ENCODE results near the gene CARS1. TPM values are rescaled to one million over a fixed set of nuclear protein-coding genes. Genes with fewer than 3 reads are reported as not detected.

CARS1 gene
- total RNA-seq, 2 experiments from 2014 or later = 94.7 to 97.5 TPM

DNA sequence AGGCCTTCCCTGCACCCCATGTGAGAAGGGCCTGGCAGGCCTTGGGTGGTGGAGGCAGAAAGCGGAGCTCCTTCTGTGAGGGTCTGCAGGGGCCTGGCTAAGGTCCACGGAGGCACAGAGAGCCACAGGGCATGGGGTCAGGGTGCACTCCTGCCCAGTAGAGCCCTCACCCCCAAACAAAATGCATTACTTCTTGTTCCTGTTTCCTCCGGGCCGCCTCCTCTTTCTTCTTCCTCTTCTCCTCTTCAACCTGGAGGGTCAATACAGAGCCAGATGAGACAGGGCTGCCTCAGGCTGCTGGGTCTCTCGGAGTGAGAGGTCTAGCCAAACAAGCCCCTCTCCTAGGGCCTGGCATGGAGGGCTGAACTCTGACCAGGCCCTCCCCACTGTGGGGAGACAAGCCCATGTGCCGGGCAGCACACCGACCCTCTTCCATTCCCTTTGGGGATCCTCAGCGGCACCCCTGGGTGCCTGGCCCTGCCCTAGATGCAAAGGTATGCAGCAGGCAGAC, 54.8 kb downstream of the CARS1 start:
- no peaks in the 10 kb centered on the region for H3K9me3 Mint-ChIP-seq
- intact Hi-C loops (cut with micrococcal nuclease) = no loop called here
- ChIA-PET POLR2A (interaction anchor here (0.7 to 1.3 kb wide), 4 partner anchors 12 to 13 kb away, joined by 3 to 6 read pairs (median 4); no protein-coding TSS in a partner anchor), CTCF (no interaction called here)
- no peak overlapping the region for H3K4me3 Mint-ChIP-seq
- H3K27me3 Mint-ChIP-seq = no peaks in the 10 kb centered on the region
- H3K27ac Mint-ChIP-seq = no peak overlapping the region
- peaks cover 3% of the 10 kb centered on the region for H3K4me1 Mint-ChIP-seq (ENCODE audit: low read depth)
- DNase-seq = no peak
- peaks cover 46% of the 10 kb centered on the region for H3K36me3 Mint-ChIP-seq

DNA sequence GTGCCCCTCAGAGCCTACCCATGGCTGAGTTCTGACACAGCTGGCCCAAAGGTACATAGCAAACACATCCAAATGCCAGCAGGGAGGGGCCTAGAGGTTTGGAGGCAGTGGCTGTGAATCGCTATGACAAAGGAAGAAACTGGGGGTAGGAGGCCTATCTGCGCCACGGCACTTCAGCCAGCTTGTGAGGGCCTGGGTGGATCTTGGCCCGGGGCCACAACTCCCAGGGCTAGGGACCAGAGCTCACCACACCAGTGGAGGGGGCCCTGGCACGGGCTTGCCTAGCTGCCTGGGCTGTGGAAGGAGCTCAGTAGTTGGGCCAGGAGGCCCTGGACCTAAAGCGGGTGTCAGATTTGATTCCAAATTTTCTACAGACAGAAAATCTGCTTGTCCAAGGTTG, 55.7 kb downstream of the CARS1 start:
- H3K36me3 Mint-ChIP-seq = peaks cover 46% of the 10 kb centered on the region
- H3K4me3 Mint-ChIP-seq = no peak overlapping the region
- CTCF ChIA-PET = no interaction called here
- no peak for DNase-seq
- POLR2A ChIA-PET = interaction anchor here (1.2 kb wide), 1 partner anchor 11 kb away, joined by 3 read pairs; no protein-coding TSS in a partner anchor
- intact Hi-C loops (cut with micrococcal nuclease) = no loop called here
- peaks cover 3% of the 10 kb centered on the region for H3K4me1 Mint-ChIP-seq (ENCODE audit: low read depth)
- H3K27ac Mint-ChIP-seq = no peak overlapping the region
- H3K27me3 Mint-ChIP-seq = no peaks in the 10 kb centered on the region
- H3K9me3 Mint-ChIP-seq = no peaks in the 10 kb centered on the region

DNA sequence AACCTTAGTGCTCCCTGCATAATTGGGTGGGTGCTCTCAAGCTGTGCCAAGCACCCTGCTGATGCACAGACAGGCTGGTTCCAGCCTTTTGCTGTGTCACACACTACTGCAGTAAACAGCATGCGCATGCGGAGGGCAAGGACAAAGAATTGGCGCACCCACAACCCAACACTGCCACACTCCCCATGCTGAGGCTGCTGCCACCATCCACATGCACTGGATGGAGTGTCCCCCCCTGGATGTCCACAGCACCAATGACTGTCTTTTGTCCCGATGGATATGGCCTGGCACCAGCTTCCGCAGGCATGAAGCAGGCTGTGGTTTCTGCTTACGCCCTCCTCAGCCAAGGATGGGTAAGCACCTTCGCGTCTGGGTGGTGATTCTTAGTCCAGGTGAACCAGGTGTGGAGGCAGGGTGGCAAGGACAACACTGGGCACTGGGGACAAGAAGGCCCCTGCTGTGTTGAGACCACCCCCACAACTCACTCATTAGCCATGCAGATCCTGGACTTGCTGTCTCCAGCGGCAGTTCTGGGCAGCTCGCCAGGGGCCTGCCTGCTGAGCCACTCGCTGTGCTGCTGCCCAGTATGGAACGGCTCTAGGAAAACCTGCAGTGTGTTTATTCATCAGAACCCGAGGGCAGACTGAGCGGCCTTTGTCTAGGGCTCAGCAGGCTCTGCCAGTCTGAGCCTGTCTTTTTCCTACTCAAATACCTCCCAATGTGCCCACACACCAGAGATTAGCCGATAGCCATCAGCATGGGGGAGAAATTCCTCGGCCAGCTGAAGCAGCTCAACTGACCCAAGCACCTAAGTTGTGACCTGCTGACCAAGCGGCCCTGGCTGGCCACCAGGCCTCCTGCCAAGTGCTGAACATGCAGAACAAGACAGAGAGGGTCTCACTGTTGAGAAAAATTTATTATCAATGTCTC, 56.9 kb downstream of the CARS1 start:
- H3K4me1 Mint-ChIP-seq (ENCODE audit: low read depth) = peaks cover 3% of the 10 kb centered on the region
- no peaks in the 10 kb centered on the region for H3K27me3 Mint-ChIP-seq
- ChIA-PET POLR2A (no interaction called here), CTCF (interaction anchor here (2.5 kb wide), 1 partner anchor 25 kb away, joined by 16 read pairs; no protein-coding TSS in a partner anchor)
- peak overlapping the region; percentile 28 for H3K27ac Mint-ChIP-seq
- no peak overlapping the region for H3K4me3 Mint-ChIP-seq
- H3K36me3 Mint-ChIP-seq = peaks cover 39% of the 10 kb centered on the region
- no peak for DNase-seq
- no peaks in the 10 kb centered on the region for H3K9me3 Mint-ChIP-seq
- intact Hi-C loops (cut with micrococcal nuclease) = no loop called here

DNA sequence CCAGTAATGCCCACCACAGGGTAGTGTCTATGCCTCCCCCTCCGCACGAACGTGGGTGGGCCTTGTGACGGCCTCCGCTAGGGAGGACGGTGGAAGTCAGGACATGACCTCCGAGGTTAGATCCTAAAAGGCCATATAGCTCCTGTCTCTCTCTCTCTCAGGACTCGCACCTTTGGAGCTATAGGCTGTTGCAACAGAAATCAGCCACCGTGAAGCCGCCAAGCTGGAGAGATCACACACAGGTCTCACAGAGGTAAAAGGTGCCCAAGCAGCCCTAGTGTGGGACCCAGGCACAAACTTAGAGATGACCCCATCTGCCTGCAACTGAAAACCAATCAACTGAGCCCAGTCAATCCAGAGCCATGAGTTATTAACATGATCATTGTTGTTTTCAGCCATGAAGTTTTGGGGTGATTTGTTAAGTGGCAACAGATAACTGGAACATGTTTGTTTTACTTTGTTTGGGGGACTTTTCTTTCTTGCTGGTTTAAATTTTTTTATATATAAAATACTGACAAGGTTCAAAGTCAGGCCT, 57.7 kb downstream of the CARS1 start:
- Mint-ChIP-seq H3K36me3 (peaks cover 36% of the 10 kb centered on the region), H3K27me3 (no peaks in the 10 kb centered on the region), H3K9me3 (no peaks in the 10 kb centered on the region), H3K4me1 (ENCODE audit: low read depth) (peaks cover 3% of the 10 kb centered on the region), H3K4me3 (no peak overlapping the region), H3K27ac (no peak overlapping the region)
- POLR2A ChIA-PET = no interaction called here
- no peak for DNase-seq
- CTCF ChIA-PET = interaction anchor here (2.5 kb wide), 1 partner anchor 24 kb away, joined by 16 read pairs; no protein-coding TSS in a partner anchor
- intact Hi-C loops (cut with micrococcal nuclease) = no loop called here

DNA sequence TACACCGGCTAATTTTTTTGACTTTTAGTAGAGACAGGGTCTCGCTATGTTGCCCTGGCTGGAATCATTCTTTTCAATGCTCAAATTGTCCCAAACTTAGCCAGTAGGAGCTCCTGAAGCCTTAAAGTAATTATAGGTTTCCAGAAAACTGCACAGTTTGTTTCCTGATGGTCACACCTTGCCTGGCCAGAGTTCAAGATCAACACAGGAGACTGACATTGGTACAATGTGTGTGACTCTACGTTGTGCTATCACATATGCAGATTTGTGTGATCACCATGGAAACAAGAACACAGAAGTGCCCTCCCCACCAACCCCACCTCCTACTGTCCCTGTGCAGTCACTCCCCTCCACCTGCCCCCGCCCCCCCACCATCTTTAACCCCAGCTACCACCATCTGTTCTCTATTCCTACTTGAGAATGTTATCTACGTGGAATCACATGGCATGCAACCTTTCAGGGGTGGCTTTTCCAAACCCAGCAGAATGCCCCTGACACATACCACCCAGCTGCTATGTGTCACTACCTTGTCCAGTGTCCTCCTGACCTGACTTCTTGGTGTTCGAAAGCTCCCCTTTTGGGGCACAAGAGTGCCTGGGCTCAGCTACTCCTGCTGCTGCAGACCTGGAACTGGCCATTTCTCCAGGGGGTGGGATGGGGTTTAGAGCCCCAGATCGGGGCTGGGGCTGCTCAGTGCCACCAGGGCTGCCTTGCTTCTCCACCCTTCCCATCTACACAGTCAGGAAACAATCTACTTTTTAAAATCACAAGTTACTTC, 59.0 kb downstream of the CARS1 start:
- Mint-ChIP-seq H3K36me3 (peaks cover 27% of the 10 kb centered on the region), H3K27me3 (no peaks in the 10 kb centered on the region), H3K27ac (no peak overlapping the region), H3K4me3 (no peak overlapping the region), H3K9me3 (no peaks in the 10 kb centered on the region), H3K4me1 (ENCODE audit: low read depth) (peaks cover 3% of the 10 kb centered on the region)
- CTCF ChIA-PET = interaction anchor here (0.9 to 2.5 kb wide), 3 partner anchors 23 to 94 kb away, joined by 3 to 16 read pairs (median 3); no protein-coding TSS in a partner anchor
- intact Hi-C loops (cut with micrococcal nuclease) = no loop called here
- DNase-seq = no peak
- POLR2A ChIA-PET = interaction anchor here (1.1 kb wide), 1 partner anchor 16 kb away, joined by 3 read pairs; no protein-coding TSS in a partner anchor

DNA sequence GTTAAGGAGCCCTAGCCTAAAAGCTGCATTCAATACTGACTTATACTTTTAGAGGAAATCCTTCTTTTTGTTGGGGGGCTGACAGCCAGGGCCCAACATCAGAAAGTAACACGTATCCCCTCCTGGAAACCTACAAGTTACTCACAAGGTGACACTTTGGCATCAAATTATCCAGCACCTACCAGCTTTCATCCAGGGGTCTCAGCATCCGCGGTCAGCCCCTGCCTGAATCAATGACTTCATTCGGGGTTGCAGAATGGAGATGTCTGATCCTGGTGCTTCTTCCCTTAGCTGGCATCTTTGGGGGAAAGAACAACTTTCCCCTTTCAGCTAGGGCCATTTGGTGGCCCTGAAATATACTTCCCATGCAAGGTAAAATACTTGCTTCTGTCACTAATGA, 59.8 kb downstream of the CARS1 start:
- Mint-ChIP-seq H3K36me3 (peaks cover 19% of the 10 kb centered on the region), H3K27me3 (no peaks in the 10 kb centered on the region), H3K9me3 (no peaks in the 10 kb centered on the region), H3K27ac (no peak overlapping the region), H3K4me1 (ENCODE audit: low read depth) (peaks cover 3% of the 10 kb centered on the region), H3K4me3 (no peak overlapping the region)
- POLR2A ChIA-PET = interaction anchor here (1.1 kb wide), 1 partner anchor 16 kb away, joined by 3 read pairs; no protein-coding TSS in a partner anchor
- CTCF ChIA-PET = interaction anchor here (0.9 to 2.5 kb wide), 3 partner anchors 22 to 94 kb away, joined by 3 to 16 read pairs (median 3); no protein-coding TSS in a partner anchor
- no peak for DNase-seq
- intact Hi-C loops (cut with micrococcal nuclease) = no loop called here

DNA sequence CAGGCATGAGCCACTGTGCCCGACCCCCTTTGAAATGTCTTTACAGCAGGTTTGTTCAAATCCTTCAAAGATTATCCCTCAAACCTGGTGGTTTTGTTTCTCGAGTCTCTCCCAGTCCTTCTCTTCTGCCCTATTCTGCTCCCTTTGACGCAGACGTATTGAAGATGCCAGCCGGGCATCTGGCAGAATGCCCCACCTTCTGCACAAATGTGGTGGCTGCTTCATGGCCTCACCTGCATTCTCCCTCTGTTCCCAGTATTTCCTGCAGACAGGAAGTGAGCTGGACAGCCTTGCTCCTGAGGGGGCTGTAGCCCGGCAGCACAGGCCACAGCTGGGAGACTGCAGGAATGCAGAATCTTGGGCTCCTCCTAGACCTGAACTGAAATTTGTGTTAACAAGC, 60.2 kb downstream of the CARS1 start:
- Mint-ChIP-seq H3K36me3 (peaks cover 21% of the 10 kb centered on the region), H3K4me1 (ENCODE audit: low read depth) (peaks cover 3% of the 10 kb centered on the region), H3K4me3 (no peak overlapping the region), H3K27me3 (no peaks in the 10 kb centered on the region), H3K9me3 (no peaks in the 10 kb centered on the region), H3K27ac (no peak overlapping the region)
- DNase-seq = no peak
- intact Hi-C loops (cut with micrococcal nuclease) = no loop called here
- ChIA-PET CTCF (interaction anchor here (0.9 to 1.1 kb wide), 2 partner anchors 24 to 95 kb away, joined by 3 read pairs; no protein-coding TSS in a partner anchor), POLR2A (no interaction called here)

DNA sequence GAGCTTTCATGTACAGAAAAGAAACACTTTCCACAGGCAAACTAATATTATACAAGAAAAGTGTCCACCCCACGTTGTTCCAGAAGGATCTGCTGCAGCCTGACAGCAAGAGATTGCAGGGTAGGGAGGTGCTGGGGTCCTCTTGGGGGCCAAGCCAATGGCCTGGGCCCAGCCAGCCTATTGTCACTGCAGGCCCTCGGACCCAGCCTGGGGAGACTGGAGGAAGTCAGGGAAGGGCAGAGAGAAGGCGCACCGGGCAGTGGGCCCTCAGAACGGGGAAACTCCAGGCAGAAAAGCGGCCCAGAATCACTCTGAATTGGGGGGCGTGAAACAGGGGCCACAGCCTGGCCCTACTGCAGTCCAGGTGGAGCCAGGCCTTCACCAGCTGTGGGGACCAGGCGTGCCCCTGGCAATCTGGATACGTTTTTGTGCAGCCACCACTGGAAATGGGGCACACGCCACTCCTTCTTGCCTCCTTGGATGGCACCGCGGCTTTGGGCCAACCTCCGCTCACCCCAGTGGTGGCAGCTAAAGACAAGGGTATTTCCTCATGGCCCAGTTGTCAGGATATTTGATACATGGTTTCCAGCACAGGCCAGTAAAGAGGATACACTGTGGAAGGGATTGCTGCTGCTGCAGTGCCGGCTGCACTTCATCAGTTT, 61.2 kb downstream of the CARS1 start:
- intact Hi-C loops (cut with micrococcal nuclease) = no loop called here
- H3K36me3 Mint-ChIP-seq = peaks cover 21% of the 10 kb centered on the region
- H3K27me3 Mint-ChIP-seq = no peaks in the 10 kb centered on the region
- no peaks in the 10 kb centered on the region for H3K9me3 Mint-ChIP-seq
- H3K27ac Mint-ChIP-seq = no peak overlapping the region
- POLR2A ChIA-PET = no interaction called here
- no peak for DNase-seq
- H3K4me3 Mint-ChIP-seq = no peak overlapping the region
- peaks cover 3% of the 10 kb centered on the region for H3K4me1 Mint-ChIP-seq (ENCODE audit: low read depth)
- CTCF ChIA-PET = no interaction called here

DNA sequence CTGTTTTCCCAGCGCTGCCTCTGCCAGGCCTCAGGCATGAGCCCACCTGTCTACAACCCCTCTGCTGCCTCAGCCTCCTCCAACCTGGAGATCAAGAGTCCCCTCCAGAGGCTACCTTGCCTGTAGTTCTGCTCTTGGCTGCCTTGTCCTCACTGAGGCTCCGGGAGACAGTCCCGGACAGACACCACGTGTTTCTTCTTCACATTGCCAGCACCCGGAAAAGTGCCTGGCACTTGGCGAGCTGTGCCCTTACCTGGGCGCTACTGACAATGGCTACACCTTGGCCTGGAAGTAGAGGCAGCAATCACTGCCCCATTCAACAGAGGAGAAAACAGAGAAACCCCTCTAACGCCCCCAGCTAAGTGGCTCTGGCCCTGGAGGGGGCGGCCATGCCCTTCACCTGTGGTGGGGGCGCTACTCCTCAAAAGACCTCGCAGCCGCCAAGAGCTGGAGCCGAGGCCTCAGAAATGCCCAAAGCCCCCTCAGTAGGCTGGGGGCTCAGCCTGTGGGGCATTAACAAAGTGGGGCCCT, 62.1 kb downstream of the CARS1 start:
- intact Hi-C loops (cut with micrococcal nuclease) = no loop called here
- CTCF ChIA-PET = interaction anchor here (2.7 kb wide), 1 partner anchor 19 kb away, joined by 6 read pairs; no protein-coding TSS in a partner anchor
- POLR2A ChIA-PET = no interaction called here

DNA sequence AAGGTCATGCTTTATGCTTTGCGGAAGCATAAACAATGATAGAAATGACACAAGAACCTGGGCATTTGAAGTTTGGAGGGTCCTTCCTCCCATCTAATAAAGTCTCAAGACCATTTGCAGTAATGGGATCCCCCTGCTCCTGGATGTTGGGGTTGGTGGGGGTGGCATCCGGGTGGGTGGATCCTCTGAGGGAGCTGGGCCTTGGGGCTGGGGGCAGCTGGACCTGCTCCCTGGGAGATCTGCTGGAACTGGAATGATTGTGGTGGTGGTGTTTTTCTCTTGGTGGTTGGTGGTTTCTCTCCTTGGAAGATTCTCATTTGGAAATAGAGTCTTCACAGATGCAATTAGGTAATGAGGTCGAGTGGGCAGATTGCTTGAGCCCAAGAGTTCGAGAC, 62.9 kb downstream of the CARS1 start:
- Mint-ChIP-seq H3K4me3 (peak overlapping the region; percentile 28), H3K36me3 (peaks cover 19% of the 10 kb centered on the region), H3K4me1 (ENCODE audit: low read depth) (peaks cover 11% of the 10 kb centered on the region), H3K27ac (peak overlapping the region; percentile 7), H3K9me3 (no peaks in the 10 kb centered on the region), H3K27me3 (no peaks in the 10 kb centered on the region)
- intact Hi-C loops (cut with micrococcal nuclease) = no loop called here
- CTCF ChIA-PET = interaction anchor here (2.7 kb wide), 1 partner anchor 18 kb away, joined by 6 read pairs; no protein-coding TSS in a partner anchor
- POLR2A ChIA-PET = no interaction called here
- no peak for DNase-seq

More for the DNA sequence above, 62.1 kb downstream of the CARS1 start:
- peaks cover 19% of the 10 kb centered on the region for H3K36me3 Mint-ChIP-seq
- H3K4me1 Mint-ChIP-seq (ENCODE audit: low read depth) = peaks cover 6% of the 10 kb centered on the region
- no peaks in the 10 kb centered on the region for H3K9me3 Mint-ChIP-seq
- H3K27ac Mint-ChIP-seq = no peak overlapping the region
- DNase-seq = no peak
- H3K4me3 Mint-ChIP-seq = no peak overlapping the region
- no peaks in the 10 kb centered on the region for H3K27me3 Mint-ChIP-seq

DNA sequence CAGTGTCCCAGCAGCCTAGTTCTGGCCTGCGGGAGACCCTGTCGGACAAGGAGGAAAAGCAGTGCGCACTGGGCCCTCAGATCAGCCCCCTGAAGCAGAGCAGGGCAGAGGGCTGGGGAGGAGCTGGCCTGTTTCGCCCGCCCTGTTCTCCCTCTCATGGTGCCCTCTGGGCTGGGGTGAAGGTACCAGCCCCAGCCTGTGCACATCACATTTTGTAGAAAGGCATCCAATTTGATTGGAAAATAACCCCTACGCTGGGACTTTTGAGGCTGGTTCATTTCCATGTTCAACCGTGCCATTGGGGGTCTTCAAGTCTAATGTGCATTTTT, 64.3 kb downstream of the CARS1 start:
- H3K4me1 Mint-ChIP-seq (ENCODE audit: low read depth) = peaks cover 24% of the 10 kb centered on the region
- H3K36me3 Mint-ChIP-seq = peaks cover 30% of the 10 kb centered on the region
- ChIA-PET CTCF (interaction anchor here (1.0 to 2.7 kb wide), 3 partner anchors 17 to 99 kb away, joined by 3 to 6 read pairs (median 3); no protein-coding TSS in a partner anchor), POLR2A (interaction anchor here (0.6 kb wide), 1 partner anchor 21 kb away, joined by 6 read pairs; no protein-coding TSS in a partner anchor)
- H3K4me3 Mint-ChIP-seq = peak overlapping the region; percentile 95
- no peaks in the 10 kb centered on the region for H3K27me3 Mint-ChIP-seq
- H3K27ac Mint-ChIP-seq = peak overlapping the region; percentile 99
- H3K9me3 Mint-ChIP-seq = no peaks in the 10 kb centered on the region
- intact Hi-C loops (cut with micrococcal nuclease) = loop anchor here (2.0 kb wide), 1 partner anchor 386 kb away; the partner anchor contains the start of gene ZNF195
- no peak for DNase-seq
